RKO (cell line): ENCODE results near the gene ABCB9.

Experiments used
- DNase-seq: peaks from one replicate; pipeline ENCODE4 v3.0.0-alpha.2; 2016; ENCODE audit warnings: low spot score

Gene ABCB9

DNA sequence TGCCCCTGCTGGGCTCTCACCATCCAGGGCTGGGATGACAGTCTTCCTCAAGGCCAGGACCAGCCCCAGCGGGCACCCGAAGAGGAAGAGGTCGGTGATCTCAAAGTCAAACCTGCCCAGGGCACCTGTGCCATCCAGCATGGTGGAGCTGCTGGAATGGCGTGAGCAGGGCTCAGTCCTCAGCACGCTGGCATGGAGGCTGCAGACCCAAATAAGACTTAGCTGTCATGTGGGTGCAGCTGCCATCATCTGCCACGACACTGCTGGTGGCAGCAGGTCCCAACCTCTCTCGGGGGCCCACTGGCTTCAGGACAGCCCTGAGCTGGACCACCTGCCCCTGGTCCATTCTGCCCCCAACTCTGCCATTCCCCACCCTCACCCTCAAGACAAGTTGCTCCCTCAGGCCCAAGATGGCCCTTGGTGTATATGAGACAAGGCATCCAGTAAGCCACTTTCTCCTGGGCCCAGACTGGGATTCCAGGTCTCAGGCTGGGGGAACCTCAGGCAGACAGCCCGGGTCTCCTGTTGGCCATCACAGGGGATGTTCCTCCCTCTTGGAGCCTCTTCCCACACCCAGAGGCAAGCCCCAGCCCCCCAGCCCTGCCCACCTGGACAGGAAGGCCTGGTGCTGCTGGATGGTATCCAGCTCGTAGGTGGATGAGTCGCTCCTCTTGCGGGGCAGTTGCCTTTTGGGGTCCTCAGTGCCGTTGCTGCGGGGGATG lies 28.7 kb upstream of the ABCB9 start:
- no peak for DNase-seq

GRCh38 chr12:122994140-122994675 lies 27.9 kb upstream of the ABCB9 start:
- no peak for DNase-seq

GRCh38 chr12:122992386-122992785 lies 26.1 kb upstream of the ABCB9 start:
- no peak for DNase-seq

DNA sequence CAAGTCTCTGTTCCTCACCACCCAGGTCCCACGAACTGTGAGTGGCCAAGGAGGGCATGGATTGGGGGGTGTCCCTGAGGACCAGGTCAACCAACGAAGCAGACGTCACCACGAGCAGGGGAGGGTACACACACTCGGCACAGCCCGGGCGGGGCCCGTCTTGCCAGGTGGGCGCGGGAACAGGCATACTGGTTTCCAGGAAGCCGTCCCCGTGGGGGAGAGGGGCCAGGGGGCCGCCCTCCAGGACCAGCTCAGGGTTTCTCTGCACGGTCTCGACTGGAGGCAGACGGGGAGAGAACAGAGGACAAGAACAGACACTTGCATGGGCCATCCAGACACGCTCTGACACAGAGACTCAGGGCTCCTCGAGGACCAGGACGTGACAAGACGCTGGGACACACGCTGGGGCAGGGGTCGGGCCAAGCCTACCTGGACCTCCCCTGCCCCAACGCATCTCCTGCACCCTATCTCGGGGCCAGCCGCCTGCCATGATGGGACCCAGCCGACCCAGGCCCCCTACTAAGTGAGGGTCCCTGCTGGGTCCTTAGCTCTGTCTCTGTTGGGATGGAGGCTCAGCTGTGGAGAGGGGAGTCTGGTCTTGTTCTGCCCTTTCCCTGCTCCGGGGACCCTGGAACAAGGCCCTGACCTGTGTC lies 25.5 kb upstream of the ABCB9 start:
- no peak for DNase-seq

DNA sequence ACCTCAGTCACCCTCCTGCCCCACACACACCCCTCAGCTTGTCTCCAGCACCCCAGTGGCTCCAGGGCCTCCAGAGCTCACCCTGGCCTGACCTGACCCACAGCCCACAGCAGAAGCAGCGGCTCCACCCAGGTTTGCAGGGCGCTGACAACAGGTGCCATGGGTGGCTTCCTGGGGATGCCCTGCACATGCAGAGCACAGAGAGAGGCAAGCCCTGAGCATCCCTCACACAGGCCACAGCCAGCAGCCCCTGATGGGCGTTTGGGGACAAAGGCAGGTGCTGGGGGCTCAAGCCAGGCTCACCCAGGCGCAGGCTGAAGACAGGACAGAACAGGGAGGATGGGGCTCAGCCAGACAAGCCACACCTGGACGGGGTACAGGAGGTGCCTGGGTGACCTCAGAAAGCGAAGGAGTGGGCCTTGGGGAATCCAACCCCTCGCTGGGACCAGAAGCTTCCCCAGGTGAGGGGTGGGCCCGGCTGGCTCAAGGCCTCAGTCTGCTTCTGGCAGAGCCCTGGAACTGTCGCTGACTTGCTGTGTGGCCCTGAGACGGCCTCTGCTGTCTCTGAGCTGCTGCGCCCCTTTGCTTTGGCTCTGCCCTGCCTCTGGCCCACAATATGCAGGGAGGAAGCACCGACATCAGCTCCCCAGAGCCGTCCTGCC lies 24.8 kb upstream of the ABCB9 start:
- DNase-seq: no peak

DNA sequence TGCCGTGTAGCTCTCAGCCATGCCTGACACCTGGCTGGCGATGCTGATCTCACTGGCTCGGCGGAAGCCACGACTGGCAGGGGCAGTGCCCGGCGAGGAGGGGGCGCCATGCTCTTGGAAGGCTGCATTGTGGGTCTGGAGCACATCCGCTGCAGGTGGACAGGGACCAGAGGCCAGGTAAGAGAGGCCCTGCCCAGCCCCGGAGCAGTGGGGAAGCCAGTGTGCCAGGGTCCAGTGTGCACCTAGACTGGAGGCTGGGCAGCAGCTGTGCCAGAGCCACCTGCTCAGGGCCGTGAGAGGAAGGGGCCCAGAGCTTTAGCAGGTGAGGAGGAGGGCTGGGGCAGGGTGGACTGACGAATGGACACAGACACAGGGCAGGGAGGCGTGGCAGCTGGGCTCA lies 24.3 kb upstream of the ABCB9 start:
- DNase-seq: no peak

GRCh38 chr12:122989874-122990419 lies 23.7 kb upstream of the ABCB9 start:
- no peak for DNase-seq

- DNase-seq: no peak
Observed at GRCh38 chr12:122989225-122989839, 23.1 kb upstream of the ABCB9 start.

DNA sequence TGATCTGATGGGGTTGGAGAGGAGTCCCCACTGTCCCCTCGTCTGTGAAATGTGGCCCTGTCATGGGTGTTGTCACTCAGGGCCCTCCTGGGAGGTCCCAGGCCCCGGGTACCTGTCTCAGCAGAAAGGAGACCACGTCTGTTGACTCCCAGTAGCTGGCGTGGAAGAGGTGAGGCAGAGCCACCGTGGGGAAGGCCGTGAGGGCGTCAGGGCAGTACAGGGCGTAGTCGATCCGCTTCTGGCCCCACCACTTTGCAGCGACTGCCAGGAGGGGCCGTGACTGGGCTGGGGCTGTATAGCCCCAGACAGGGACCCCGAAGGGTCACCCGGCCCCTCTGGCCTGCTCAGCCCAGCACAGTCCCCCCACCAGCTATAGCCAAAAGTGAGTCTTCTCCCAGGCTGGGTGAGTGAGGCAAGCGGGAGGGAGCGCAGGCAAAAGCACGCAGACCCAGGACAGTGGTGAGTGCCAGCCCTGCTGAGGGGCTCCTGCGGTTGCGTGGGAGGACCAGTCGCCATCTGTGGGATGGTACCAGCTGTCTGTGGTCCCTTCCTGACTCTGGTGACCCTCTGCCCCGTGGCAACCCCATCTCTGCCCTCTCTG lies 22.4 kb upstream of the ABCB9 start:
- no peak for DNase-seq

DNA sequence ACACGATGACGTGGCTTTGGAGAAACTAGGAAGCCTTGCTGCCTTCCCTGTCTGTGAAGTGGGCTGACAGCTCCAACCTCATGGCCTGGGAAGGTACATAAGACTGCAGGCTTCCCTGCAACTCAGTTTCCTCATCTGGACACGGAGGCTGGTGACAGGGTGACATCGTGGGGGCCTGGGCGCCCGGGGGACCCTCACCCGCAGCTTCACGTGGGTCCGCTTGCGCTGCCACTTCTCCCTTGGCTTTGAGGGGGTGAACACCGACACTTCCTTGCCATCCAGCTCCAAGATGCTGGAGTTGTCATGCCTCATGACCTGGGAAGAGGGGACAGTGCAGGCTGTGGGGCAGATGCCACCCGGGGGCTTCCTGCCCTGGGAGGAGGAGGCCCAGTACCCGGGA lies 21.8 kb upstream of the ABCB9 start:
- no peak for DNase-seq

DNA sequence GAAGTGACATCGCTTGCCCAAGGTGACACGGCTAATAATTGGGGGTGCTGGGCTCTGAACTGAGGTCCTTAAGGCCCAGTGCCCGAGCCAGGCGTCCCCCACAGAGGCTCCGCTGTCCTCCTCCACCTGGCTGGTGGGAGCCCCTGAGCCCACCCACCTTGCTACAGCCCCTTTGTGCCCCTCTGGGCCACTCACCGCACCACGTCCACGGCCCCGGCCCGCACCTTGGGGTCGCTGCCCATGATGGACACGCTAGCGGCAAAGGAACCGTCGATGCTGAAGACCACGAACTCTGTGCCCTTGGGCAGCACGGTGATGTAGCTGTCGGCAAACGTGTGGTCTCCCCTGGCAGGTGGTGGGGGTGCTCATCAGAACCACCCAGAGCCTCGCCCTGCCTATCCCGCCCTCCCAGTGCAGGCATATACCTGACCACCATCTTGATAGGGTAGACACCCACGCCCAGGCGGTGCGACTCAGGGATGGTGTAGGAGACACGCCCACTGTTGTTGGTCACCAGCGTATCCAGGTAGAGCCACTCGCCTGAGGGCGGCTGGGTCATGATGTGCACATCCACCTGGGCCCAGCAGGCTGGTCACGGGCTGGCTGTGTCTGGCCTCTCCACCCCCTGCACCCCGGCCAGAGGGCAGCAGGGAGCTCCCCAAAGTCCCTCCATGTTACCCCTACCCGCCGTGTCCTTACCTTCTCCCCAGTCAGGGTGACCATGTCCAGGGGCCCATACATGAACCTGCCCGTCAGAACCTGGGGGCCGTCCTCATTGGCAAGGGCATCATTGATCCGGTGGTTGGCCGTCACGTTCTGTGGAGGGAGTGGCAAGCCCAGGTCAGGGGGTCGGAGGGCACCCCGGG lies 21.1 kb upstream of the ABCB9 start:
- no peak for DNase-seq

GRCh38 chr12:122986258-122986871 lies 20.1 kb upstream of the ABCB9 start:
- no peak for DNase-seq

DNA sequence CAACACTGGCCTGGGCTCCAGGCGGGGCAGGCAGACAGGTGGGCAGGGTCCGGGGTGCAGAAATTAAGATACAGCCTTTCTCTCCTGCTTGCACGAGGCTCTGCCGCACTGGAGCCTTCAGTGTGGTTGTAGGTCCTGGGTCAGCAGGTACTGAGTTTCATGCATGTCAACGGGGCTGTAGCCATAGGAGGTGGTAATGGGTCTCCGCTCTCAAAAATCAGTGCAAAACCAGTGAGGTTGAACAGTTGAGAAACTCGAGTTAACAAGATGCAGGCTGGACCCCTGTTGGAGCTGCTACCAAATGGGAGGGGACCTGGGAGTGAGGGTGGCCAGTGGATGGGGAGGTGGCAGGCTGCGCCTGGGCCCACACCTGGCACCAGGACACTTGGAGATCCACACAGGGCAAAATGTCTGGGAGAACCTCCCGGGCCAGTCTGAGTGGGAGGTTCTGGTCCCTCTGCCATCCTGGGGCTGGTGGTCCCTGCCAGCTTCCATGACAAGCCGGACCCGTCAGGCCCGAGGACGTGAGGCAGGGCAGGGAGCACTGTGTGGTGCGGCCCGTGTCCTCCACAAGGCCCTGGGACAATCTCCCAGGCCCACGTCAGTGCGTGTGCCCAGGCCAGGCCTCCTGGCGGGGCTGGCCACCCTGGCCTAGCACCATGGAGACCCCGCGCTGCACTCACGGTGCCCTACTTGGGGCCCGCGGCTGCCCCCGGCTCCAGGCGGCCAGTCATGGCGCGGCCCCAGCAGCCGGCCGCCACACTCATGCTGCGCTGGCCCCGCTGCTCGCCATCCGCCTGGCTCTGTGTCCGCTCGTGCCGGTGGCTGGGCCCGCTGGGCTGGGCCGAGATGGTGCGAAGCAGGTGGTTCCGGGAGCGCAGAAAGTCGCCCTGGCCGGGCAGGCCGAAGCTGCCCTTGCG lies 19.3 kb upstream of the ABCB9 start:
- no peak for DNase-seq

DNA sequence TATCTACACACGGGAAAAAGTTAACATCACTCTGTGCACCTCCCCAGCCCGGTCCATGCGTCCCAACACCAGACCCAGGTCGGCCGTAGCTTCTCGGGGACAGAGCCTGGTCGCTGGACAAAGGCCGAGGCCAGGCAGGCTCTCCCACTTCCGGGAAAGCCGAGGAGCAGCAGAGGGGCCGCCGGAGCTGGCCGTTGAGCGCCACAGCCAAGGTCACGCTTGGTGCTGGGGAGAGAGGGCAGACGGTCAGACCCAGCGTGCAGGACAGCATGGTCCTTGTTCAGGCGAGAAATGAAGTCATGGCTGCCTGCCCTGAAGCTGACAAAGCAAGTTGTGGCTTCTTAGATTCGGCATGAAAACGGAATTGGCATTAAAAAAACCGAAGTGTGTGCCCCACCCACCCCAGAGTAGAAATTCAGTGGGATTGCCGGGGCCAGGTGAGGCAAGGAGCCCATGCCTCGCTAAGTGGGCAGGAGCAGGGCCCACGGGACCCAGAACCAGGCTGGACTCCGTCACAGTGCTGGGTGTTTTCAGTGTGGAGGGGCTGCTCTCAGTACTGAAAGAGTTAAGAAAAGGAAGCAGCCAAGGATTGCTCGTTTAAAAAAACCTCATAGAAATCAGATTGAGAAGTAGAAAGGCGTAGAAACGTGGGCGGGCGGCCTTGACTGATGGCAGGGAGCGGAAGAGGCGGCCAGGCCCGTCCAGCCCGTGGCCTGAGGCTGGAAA lies 18.5 kb upstream of the ABCB9 start:
- no peak for DNase-seq

- no peak for DNase-seq
Observed at GRCh38 chr12:122983789-122984515, 17.7 kb upstream of the ABCB9 start.

DNA sequence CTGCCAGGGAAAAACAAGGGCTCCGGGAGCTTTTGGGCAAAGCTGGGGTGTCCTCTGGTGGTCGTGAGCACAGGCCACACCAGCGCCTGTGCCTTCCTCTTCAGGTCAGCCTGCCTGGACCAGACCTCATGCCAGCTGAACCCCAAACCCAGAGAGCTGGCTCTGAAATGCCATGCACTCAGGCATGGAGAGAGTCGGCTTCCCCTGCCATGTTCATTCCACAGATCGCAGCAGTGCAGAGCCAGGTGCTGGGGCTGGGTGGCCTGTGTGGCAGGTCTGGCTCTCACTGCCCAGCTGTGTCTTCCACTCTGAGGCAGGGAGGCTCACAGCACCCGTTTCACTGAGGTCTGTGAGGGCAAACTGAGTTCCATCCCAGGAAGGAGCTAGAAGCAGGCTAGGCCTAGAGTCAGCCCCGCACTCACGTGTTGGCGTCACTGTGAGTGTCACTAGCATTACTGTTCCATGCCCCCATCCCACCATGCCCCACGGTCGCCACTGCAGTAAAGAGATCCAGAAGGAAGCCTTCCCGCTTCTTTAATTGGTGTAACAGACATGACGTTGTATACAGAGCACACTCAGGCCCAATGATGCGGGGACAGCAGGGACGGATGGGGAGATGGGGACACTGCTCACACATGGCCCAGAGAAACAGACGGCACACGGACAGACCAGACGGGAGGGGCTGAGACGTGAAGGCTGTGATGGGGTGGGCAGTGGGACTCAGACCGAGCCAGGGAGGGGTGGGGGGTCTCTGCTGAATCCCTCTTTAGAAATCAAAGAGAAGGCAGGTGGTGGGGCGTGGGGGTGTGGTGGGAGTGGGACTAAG lies 16.9 kb upstream of the ABCB9 start:
- DNase-seq: no peak

GRCh38 chr12:122982477-122982815 lies 16.2 kb upstream of the ABCB9 start:
- no peak for DNase-seq
